ENCODE data around the gene SFSWAP.
"Not testable (repeated sequence)": the region's sequence is repeated elsewhere in the genome, so short reads cannot be mapped to it uniquely, and the experiment has no call there.

GRCh38 chr12:131677067-131677466 lies 33.8 kb upstream of the SFSWAP start:
- TF ChIP-seq POLR2A, CTCF (IDR thresholded peaks at IDR 0.05): not testable (repeated sequence)
